HEK293 (cell line): ENCODE results near the gene CACNA2D3.

Experiments used
- BCL11A ChIP-seq: fragments of 450-650 bp; formaldehyde crosslinking; IDR thresholded peaks from 2 replicates; pipeline ENCODE4 v1.5.1; 2016; ENCODE audit warnings: low read depth, missing biosample characterization, missing genetic modification characterization
- TF ChIP-seq, protein P1 (sequence below): fragments of 450-650 bp; formaldehyde crosslinking; IDR thresholded peaks from 2 replicates; pipeline ENCODE4 v1.5.1; 2016; ENCODE audit warnings: missing biosample characterization, missing genetic modification characterization

DNA sequence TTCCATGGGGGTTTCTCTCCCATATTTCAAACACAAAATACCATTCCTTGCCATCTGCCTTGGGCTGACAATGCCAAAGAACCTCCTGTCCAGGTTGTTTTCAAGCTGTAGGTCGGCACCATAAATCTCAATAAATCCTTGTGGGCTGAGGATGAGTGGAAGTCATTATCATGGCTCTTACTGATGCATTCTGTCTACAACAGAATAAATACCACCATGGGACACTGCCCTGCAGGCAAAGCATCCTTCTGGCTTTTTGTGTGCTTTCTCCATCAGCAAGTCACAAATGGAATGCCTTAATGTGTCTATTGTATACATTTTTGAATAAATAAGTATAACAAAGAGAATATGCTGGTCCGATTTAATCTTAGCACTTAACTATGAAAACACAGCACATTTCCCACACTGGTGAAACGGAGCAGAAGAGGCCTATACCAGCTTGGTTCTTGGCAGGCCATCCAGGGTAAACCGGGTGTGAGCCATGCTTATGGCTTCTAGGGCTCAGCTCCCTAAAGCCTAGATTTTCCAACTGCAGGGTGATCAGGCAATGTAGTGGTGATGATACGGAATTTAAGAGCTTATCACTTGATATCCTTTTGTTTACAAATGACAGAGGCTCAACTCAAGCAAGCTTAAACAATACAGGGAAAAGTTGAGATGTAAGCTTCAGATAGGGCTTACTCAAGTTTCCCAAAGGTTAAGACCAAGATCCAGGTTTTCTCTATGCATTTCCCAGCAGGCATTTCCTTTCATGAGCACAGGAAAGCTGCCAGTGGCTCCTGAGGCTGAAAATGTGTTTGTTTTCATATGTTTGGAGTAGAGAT lies 938.8 kb downstream of the CACNA2D3 start:
- TF ChIP-seq, protein P1, sequence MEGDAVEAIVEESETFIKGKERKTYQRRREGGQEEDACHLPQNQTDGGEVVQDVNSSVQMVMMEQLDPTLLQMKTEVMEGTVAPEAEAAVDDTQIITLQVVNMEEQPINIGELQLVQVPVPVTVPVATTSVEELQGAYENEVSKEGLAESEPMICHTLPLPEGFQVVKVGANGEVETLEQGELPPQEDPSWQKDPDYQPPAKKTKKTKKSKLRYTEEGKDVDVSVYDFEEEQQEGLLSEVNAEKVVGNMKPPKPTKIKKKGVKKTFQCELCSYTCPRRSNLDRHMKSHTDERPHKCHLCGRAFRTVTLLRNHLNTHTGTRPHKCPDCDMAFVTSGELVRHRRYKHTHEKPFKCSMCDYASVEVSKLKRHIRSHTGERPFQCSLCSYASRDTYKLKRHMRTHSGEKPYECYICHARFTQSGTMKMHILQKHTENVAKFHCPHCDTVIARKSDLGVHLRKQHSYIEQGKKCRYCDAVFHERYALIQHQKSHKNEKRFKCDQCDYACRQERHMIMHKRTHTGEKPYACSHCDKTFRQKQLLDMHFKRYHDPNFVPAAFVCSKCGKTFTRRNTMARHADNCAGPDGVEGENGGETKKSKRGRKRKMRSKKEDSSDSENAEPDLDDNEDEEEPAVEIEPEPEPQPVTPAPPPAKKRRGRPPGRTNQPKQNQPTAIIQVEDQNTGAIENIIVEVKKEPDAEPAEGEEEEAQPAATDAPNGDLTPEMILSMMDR (tag by site-specific recombination) = no peak
- TF ChIP-seq BCL11A = no peak
